GM18951 (cell line): ENCODE data around the gene ATXN1L.
"Not testable (repeated sequence)": the region's sequence is repeated elsewhere in the genome, so short reads cannot be mapped to it uniquely, and the experiment has no call there.

Source experiments
- POLR2A ChIP-seq: IDR thresholded peaks from 4 replicates; pipeline ENCODE4 v1.6.1; 2011; ENCODE audit warnings: mild to moderate bottlenecking; ENCODE audit not compliant: insufficient read length, insufficient read depth; ENCODE audit errors: extremely low read depth
- in situ Hi-C: fragments of 300-500 bp; cut with MboI; formaldehyde crosslinking; loops from one replicate; pipeline ENCODE4 v1.12.0; 2022; ENCODE audit warnings: low sequenced_read_pairs, mixed read lengths, inconsistent platforms; ENCODE audit not compliant: unreplicated experiment

Gene ATXN1L, protein sequence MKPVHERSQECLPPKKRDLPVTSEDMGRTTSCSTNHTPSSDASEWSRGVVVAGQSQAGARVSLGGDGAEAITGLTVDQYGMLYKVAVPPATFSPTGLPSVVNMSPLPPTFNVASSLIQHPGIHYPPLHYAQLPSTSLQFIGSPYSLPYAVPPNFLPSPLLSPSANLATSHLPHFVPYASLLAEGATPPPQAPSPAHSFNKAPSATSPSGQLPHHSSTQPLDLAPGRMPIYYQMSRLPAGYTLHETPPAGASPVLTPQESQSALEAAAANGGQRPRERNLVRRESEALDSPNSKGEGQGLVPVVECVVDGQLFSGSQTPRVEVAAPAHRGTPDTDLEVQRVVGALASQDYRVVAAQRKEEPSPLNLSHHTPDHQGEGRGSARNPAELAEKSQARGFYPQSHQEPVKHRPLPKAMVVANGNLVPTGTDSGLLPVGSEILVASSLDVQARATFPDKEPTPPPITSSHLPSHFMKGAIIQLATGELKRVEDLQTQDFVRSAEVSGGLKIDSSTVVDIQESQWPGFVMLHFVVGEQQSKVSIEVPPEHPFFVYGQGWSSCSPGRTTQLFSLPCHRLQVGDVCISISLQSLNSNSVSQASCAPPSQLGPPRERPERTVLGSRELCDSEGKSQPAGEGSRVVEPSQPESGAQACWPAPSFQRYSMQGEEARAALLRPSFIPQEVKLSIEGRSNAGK

DNA sequence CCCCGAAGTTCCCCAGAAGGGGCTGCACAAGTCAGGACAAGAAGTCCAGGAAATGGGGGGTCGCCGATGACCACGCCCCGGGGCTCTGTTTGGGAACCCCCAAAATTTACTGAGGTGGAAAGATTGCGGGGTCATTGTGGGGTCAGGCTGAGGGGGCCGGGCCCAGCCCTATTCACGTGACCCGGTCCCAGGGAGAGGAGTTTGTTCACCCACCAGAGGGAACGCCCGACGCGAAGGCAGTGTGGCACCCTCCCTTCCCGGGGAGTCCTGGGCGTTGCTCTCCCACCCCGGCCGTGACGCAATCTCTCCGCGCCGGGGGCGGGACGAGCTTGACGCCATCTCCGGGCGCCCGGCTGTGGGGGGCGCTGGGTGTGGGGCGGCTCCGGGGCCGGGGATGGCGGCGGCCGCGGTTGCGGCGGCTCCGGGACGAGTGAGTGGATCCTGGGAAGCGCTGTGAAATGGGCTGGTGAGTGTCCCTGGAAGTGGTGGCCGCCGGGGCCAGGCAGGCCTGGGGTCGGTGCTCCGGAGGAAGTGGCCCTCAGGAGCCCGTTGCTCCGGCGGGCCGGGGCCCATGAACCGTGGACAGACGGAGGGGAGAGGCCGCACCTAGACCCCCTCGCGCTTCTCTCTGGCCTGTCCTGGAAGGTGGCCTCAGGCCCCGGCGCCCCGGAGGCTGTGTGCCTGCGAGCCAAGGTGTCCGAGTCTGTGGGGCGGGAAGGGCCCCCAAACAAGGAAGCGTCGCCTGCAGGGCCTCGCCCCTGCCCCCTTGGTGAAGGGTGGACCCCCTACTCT is at the start of gene ATXN1L:
TSS of gene ATXN1L (plus strand) at position 338 of the 792 bp plus-strand sequence. CDS start 3,765 bp downstream, outside the sequence.
- TF ChIP-seq POLR2A: peak; percentile 80
- in situ Hi-C loops: no loop called here

DNA sequence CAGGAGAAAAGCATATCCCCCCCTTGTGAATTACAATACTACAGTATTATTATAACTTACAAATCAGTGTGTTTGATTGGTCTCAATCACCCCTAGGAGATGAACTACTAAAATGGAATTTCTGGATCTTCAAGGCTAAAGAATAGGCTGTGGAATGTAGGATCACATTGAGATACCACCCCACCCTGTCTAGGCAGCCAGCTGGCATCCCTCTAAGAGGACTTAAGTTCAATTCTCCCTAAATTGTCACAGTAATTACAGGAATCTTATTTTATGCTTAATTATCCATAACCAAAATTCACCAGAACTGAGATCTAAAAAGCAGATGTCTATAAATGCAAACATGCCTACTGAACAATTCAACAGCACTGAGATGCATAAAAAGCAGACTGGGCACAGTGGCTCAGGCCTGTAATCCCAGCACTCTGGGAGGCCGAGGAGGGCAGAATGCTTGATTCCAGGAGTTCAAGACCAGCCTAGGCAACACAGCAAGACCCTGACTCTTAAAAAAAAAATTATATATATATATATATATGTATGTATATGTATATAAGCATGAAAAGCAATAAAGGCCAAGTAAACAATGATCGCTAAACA is 49.2 kb upstream of the ATXN1L start:
- in situ Hi-C loops: no loop called here
- no peak for TF ChIP-seq POLR2A

DNA sequence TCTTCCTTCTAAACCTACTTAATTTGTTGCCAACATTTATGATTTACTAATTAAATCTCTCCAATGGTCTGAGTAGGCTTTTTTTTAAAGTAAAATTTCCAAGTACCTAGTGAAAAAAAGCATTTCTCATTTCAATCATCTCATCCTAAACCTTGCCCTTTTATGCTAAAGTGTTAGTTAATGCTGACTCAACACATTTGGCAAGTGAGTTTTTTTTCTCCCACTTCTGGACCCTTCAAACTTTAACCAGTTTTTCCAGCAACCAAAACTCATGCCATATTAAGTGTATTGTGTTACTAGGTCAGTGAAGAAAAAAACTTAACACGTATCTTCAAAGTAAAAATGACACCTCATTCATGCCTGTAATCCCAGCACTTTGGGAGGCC is 42.5 kb upstream of the ATXN1L start:
- no peak for TF ChIP-seq POLR2A

DNA sequence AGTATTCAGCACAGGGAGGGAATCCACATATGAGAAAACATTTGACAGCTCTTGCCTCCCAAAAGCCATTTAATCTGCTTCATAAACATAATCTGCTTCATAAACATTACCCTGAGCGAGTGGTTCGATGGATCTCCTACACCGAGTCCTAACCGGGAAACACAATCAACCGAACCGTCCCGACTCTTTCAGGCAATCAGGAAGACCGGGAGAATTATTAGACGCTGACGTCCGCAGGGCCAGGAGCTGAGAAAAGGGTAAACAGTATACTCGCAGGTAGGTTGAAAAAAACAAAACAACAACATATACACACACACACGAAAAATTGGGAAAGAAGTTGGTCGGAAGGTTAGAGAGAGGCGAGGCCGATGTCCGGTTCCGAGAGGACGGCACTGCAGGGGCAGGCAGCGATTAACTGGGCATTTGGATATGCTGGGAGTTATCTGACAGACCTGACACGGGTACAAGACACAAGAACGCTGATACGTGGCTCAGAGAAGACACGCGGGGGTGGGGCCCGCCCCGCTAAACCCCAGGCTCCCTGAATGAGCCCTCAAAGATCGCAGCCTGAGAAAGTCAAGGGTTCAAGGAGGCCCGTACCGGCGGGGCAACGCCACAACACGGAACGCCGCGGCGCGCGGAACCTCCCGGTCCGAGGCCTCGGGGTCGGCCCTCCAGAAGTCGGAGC is 37.7 kb upstream of the ATXN1L start:
- no peak for TF ChIP-seq POLR2A
- in situ Hi-C loops: loop anchor here (5.0 kb wide), 1 partner anchor 34 kb away; no protein-coding TSS in a partner anchor

More for the DNA sequence above, 42.5 kb upstream of the ATXN1L start:
- in situ Hi-C loops: no loop called here

DNA sequence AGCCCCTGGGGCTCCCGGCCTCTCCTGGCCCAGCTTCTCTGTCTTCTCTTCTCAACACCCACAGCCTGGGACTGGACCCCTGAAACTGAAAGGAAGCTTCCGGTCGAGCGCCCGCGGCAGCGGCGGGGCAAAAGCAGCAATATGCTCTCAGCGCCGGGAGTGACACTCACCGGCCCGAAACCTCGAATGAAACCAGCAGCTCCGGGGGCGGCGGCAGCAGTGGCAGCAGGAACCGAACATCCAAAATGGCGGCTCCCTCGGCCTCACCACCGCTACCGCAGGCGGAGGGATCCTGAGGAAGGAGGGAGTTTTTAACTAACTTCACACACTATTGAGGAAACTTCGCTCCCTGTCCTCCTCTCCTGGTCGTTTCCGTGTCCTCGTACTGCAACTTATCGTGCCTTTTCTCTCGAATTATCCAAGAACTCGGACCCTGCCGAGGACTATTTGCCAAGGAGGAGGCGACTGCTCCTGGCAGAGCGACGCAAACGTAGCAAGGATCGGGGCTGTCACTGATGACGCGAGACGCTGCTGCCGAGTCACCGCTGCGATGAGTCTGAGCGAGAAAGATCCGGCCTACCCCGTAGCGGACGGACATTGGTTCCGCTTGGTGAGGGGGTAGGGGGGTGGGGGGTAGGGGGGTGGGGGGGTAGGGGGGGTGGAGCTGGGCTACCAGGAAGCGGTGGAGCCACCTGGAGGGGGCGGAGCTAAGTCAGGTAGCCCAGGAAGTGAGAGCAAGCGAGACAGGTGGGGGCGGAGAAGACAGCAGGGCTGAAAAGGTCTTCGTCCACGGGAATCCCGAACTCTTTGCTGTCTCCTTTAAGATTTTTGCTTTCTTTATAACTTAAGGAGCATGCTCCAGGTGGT is 37.0 kb upstream of the ATXN1L start, which contains the start of gene AP1G1:
TSS of gene AP1G1 (minus strand) at position 242 of the 867 bp plus-strand sequence. CDS start 19,355 bp downstream, outside the sequence.
- TF ChIP-seq POLR2A: peak; percentile 87
- in situ Hi-C loops: loop anchor here (5.0 kb wide), 1 partner anchor 33 kb away; no protein-coding TSS in a partner anchor

DNA sequence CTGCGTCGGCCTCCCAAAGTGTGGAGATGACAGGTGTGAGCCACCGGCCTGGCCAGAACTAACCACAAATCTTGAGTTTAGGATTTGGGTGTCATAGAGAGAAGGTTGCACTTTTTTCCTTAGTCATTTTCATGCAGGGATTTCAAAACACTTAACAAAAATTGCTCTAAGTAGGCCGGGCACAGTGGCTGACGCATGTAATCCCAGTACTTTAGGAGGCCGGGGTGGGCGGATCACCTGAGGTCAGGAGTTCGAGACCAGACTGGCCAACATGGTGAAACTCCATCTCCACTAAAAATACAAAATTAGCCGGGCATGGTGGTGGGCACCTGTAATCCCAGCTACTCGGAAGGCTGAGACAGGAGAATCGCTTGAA is 35.6 kb upstream of the ATXN1L start:
- in situ Hi-C loops: not testable (repeated sequence)

DNA sequence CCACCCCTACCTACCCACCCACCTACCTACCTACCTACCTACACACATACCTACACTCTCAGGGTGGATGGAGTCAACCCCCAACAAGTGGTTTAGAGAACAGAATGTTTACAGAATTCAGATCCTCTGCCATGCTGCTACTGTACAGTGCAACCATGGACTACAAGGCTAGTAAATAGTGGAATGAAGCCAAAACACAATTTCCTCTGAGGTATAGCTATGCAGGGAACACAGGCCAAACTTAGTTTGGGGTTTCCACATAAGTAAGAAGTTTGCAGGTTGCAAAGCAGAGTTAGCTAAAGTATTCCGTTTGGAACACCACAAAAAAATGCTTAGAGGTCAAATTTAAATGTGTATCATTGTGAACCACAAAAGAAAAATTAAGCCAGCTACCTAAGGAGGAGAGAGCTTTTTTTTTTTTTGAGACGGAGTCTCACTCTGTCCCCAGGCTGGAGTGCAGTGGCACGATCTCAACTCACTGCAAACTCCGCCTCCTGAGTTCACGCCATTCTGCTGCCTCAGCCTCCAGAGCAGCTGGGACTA is 34.4 kb upstream of the ATXN1L start:
- in situ Hi-C loops: no loop called here
- TF ChIP-seq POLR2A: no peak

DNA sequence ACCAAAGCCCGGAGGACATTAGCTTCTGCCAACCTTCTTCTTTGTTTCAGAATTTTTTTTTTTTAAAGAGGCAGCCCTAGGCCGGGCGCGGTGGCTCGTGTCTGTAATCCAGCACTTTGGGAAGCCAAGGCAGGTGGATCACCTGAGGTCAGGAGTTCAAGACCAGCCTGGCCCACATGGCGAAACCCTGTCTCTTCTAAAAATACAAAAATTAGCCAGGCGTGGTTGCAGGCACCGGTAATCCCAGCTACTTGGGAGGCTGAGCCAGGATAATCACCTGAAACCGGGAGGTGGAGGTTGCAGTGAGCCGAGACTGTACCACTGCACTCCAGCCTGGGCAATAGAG is 28.6 kb upstream of the ATXN1L start:
- in situ Hi-C loops: not testable (repeated sequence)

DNA sequence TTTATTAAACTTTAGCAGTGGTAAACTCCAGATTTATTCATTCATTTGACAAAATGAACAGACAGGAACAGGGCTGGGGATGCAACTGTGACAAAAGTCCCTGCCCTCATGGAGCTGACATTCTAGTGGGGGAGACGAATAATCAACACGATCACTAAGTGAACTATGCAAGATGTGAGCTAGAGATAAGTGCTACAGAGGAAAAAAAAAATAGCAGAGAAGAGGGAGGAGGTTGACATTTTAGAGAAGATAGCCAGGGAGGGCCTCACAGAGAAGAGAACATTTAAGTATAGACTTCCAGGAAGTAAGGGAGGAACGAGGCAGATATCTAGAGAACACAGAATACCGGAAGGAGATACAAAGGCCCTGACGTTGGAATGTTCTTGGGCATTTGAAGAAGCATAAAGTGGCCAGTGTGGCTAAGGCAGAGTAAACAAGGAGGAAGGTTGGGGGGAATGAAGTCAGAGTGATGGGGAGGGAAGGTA is 19.2 kb upstream of the ATXN1L start:
- in situ Hi-C loops: no loop called here
- TF ChIP-seq POLR2A: no peak

DNA sequence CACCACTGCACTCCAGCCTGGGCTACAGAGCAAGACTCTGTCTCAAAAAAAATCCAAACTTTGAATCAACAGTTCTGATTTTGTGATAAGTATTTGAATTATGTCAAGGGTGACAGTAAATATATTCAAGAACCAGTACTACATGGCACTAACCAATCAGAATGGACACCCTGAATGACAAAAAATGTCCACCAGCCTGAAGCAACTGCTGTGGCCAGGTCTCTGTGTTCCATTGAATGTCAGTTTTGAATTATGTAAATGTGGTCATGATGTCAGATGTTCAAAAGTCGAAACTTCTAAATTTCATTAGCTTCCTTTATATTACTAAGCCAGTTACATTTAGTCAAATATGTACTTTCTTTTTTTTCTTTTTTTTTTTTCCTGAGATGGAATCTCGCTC is 15.4 kb upstream of the ATXN1L start:
- TF ChIP-seq POLR2A: no peak
- in situ Hi-C loops: no loop called here

DNA sequence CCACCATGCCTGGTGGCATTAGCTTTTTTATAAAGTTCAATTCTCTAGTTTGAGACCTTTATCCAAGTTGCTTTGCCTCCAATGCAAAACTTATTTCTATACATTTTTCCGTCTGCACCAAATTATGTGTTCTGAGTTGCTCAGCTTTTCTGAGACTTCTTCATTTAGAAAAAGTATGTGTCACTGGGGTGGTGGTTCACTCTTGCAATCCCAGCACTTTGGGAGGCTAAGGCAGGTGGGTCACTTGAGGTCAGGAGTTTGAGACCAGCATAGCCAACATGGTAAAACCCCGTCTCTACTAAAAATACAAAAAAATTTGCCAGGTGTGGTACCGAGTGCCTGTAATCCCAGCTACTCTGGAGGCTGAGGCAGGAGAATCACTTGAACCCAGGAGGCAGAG is 14.1 kb upstream of the ATXN1L start:
- in situ Hi-C loops: not testable (repeated sequence)

DNA sequence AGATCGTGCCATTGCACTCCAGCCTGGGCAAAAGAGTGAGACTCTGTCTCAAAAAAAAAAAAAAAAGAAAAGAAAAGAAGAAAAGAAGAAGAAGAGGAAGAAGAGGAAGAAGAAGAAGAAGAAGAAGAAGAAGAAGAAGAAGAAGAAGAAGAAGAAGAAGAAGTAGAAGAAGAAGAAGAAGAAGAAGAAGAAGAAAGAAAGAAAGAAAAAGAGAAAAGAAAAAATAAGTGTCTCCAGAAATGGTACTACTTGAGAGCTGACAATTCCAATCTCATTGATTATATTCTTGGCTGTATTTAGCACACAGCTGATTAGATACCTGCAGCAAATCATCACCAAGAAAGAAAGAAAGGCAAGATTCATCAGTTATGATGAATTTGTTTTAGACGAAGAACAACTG is 13.7 kb upstream of the ATXN1L start:
- in situ Hi-C loops: not testable (repeated sequence)
